Suprapubic skin (tissue), 4 donors: Measurements from ENCODE around the gene FAM149A. TPM values are rescaled to one million over a fixed set of nuclear protein-coding genes. Genes with fewer than 3 reads are reported as not detected.

Experiments used
- DNase-seq, 2 donors: peaks; one replicate each; pipeline ENCODE4 v3.0.0-alpha.2; 2019; ENCODE audit warnings: low spot score in 2 of 2
- H3K27ac ChIP-seq: fragments of 200-600 bp; sonication (generic); one replicate; pipeline ENCODE4 v1.5.1; 2019
- H3K27me3 ChIP-seq: fragments of 200-600 bp; sonication (generic); one replicate; pipeline ENCODE4 v1.5.1; 2019
- H3K36me3 ChIP-seq: fragments of 200-600 bp; sonication (generic); one replicate; pipeline ENCODE4 v1.5.1; 2019
- H3K4me1 ChIP-seq: fragments of 200-600 bp; sonication (generic); one replicate; pipeline ENCODE4 v1.5.1; 2019
- H3K4me3 ChIP-seq: fragments of 200-600 bp; sonication (generic); one replicate; pipeline ENCODE4 v1.5.1; 2019; ENCODE audit warnings: mild to moderate bottlenecking
- H3K9me3 ChIP-seq: fragments of 200-600 bp; sonication (generic); one replicate; pipeline ENCODE4 v1.5.1; 2019
- CTCF ChIP-seq, 2 donors: fragments of 200-600 bp in 1 of 2; fragments of 450-650 bp in 1 of 2; sonication (generic) in 1 of 2; IDR thresholded peaks; one replicate each; pipeline ENCODE4 v1.5.1; 2016 to 2019; ENCODE audit warnings: antibody characterized with exemption in 2 of 2, mild to moderate bottlenecking in 1 of 2, moderate library complexity in 1 of 2
- EP300 ChIP-seq: sonication (generic); formaldehyde crosslinking; IDR thresholded peaks from one replicate; pipeline ENCODE4 v1.6.1; 2017; ENCODE audit warnings: antibody characterized with exemption
- POLR2A ChIP-seq, 2 donors: fragments of 450-650 bp; IDR thresholded peaks; one replicate each; pipeline ENCODE4 v1.6.1; 2017; ENCODE audit warnings: antibody characterized with exemption in 2 of 2, mild to moderate bottlenecking in 2 of 2, moderate library complexity in 2 of 2
- POLR2AphosphoS5 ChIP-seq, 3 donors: sonication (generic); formaldehyde crosslinking; IDR thresholded peaks; one replicate each; pipeline ENCODE4 v1.6.1; 2017; ENCODE audit warnings: antibody characterized with exemption in 3 of 3
- WGBS: methylation state at CpG from one replicate; pipeline ENCODE4 v1.1.5; 2018; 5-methylcytosine and 5-hydroxymethylcytosine counted together
- total RNA-seq, 4 donors: library from RNA; depleted of rRNA; stranded (reverse); fragments of >200 nt; gene quantifications; one replicate each; pipeline ENCODE4 v1.1.0, GENCODE V29; 2016

Gene FAM149A
- total RNA-seq, 4 donors from 2014 or later = 2.9 to 4.3 (median 3.8) TPM

- DNase-seq = no peak
- no peak for TF ChIP-seq POLR2AphosphoS5 (IDR thresholded peaks at IDR 0.05)
- TF ChIP-seq CTCF (IDR thresholded peaks at IDR 0.05) = peak; percentile 38 to 59
- Histone ChIP-seq H3K27ac (no peak overlapping the region), H3K4me3 (no peak overlapping the region), H3K36me3 (peaks cover 2% of the 10 kb centered on the region), H3K27me3 (no peaks in the 10 kb centered on the region), H3K9me3 (no peaks in the 10 kb centered on the region), H3K4me1 (peaks cover 13% of the 10 kb centered on the region)
- WGBS = 66% methylated on average over 9 of the region's 9 CpGs
Measured at GRCh38 chr4:186201535-186202230, 97.2 kb downstream of the FAM149A start.

GRCh38 chr4:186202490-186203140, 98.1 kb downstream of the FAM149A start:
- Histone ChIP-seq H3K36me3 (no peaks in the 10 kb centered on the region), H3K27ac (no peak overlapping the region), H3K4me1 (peaks cover 13% of the 10 kb centered on the region), H3K4me3 (no peak overlapping the region), H3K27me3 (no peaks in the 10 kb centered on the region), H3K9me3 (no peaks in the 10 kb centered on the region)
- TF ChIP-seq POLR2AphosphoS5 (IDR thresholded peaks at IDR 0.05) (no peak), CTCF (IDR thresholded peaks at IDR 0.05) (no peak), EP300 (no peak), POLR2A (IDR thresholded peaks at IDR 0.05) (no peak)
- 91% methylated on average over 8 of the region's 8 CpGs for WGBS
- no peak for DNase-seq

- Histone ChIP-seq H3K27me3 (no peaks in the 10 kb centered on the region), H3K27ac (no peak overlapping the region), H3K4me1 (peaks cover 13% of the 10 kb centered on the region), H3K4me3 (no peak overlapping the region), H3K36me3 (no peaks in the 10 kb centered on the region), H3K9me3 (no peaks in the 10 kb centered on the region)
- DNase-seq = no peak
- WGBS = 45% methylated on average over 12 of the region's 12 CpGs
- TF ChIP-seq EP300 = no peak
- no peak for TF ChIP-seq CTCF (IDR thresholded peaks at IDR 0.05)
- no peak for TF ChIP-seq POLR2A (IDR thresholded peaks at IDR 0.05)
- TF ChIP-seq POLR2AphosphoS5 (IDR thresholded peaks at IDR 0.05) = no peak
Measured at GRCh38 chr4:186203406-186203805, 98.9 kb downstream of the FAM149A start.

GRCh38 chr4:186204103-186204559, 99.6 kb downstream of the FAM149A start:
- 86% methylated on average over 45 of the region's 45 CpGs for WGBS
- H3K27ac ChIP-seq = peak overlapping the region; percentile 61
- H3K4me3 ChIP-seq = peak overlapping the region; percentile 33

More at GRCh38 chr4:186204103-186204559, 99.6 kb downstream of the FAM149A start:
- H3K9me3 ChIP-seq = no peaks in the 10 kb centered on the region
- H3K27me3 ChIP-seq = no peaks in the 10 kb centered on the region
- H3K36me3 ChIP-seq = peaks cover 4% of the 10 kb centered on the region
- peaks cover 13% of the 10 kb centered on the region for H3K4me1 ChIP-seq
- TF ChIP-seq POLR2AphosphoS5 (IDR thresholded peaks at IDR 0.05) (no peak), EP300 (no peak), POLR2A (IDR thresholded peaks at IDR 0.05) (no peak), CTCF (IDR thresholded peaks at IDR 0.05) (no peak)
- DNase-seq = peak in 1 of 2 donors; percentile 70
